Prostate gland (tissue), 2 donors: ENCODE data around the gene JAG2.

ENCODE experiments used
- POLR2A ChIP-seq: fragments of 450-650 bp; IDR thresholded peaks from one replicate; pipeline ENCODE4 v1.6.1; 2016; ENCODE audit warnings: antibody characterized with exemption, mild to moderate bottlenecking
- TF ChIP-seq, protein P1 (sequence below), 4 experiments: fragments of 200-600 bp in 2 of 4; fragments of 450-650 bp in 2 of 4; sonication (generic) in 2 of 4; IDR thresholded peaks; 1 replicate in 3 of 4; 2 replicates in 1 of 4; pipeline ENCODE4 v1.5.1; 2016 to 2019; ENCODE audit warnings: antibody characterized with exemption in 4 of 4, mild to moderate bottlenecking in 2 of 4, moderate library complexity in 2 of 4

DNA sequence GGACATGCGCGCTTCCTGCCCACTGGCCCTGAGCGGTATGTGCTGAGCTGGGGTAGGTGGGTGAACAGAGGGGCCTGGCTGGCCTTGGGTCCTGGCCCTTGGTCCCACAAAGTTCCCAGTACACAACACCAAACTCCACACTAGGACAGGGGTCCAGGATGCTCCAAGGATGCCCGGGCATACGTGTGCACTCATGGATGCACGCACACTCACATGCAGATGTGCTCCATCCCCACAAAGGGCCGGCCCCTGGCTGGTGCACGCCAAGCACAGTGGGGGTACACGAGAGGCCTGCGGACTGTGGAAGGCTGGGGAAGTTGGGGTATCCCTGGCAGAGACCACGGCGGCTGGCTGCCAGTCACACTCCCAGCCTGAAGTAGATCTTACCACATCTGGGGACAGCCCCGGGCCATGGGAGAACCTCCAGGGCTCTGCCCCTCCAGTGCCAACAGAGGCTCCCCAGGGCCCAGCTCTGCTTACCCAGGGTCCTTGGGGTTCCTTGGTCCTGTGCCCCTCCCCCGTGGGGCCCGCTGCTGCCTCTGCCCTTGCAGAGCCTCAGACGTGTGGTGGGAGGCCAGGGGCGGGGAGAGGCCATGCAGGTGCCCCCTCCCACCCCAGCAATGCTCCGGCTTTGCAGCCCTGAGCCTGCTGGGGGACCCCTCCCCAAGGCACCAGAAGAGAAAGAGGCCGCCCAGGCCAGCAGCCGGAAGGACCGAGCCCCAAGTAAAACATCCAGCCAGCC is 36.5 kb upstream of the JAG2 start:
- TF ChIP-seq, protein P1, sequence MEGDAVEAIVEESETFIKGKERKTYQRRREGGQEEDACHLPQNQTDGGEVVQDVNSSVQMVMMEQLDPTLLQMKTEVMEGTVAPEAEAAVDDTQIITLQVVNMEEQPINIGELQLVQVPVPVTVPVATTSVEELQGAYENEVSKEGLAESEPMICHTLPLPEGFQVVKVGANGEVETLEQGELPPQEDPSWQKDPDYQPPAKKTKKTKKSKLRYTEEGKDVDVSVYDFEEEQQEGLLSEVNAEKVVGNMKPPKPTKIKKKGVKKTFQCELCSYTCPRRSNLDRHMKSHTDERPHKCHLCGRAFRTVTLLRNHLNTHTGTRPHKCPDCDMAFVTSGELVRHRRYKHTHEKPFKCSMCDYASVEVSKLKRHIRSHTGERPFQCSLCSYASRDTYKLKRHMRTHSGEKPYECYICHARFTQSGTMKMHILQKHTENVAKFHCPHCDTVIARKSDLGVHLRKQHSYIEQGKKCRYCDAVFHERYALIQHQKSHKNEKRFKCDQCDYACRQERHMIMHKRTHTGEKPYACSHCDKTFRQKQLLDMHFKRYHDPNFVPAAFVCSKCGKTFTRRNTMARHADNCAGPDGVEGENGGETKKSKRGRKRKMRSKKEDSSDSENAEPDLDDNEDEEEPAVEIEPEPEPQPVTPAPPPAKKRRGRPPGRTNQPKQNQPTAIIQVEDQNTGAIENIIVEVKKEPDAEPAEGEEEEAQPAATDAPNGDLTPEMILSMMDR (IDR thresholded peaks at IDR 0.05): no peak
- no peak for TF ChIP-seq POLR2A
